HEK293T (cell line): ENCODE results near the gene ZNF484.
"Not testable (repeated sequence)": the region's sequence is repeated elsewhere in the genome, so short reads cannot be mapped to it uniquely, and the experiment has no call there.

Experiments
- BHLHE40 ChIP-seq: fragments of 450-650 bp; IDR thresholded peaks from 2 replicates; pipeline ENCODE4 v1.6.1; 2016; ENCODE audit warnings: mild to moderate bottlenecking, moderate library complexity, borderline replicate concordance
- ELF4 ChIP-seq: fragments of 450-650 bp; IDR thresholded peaks from 2 replicates; pipeline ENCODE4 v1.6.1; 2017; ENCODE audit warnings: antibody characterized with exemption
- FOXA1 ChIP-seq: fragments of 450-650 bp; IDR thresholded peaks from 2 replicates; pipeline ENCODE4 v1.6.1; 2016; ENCODE audit warnings: mild to moderate bottlenecking
- FOXK2 ChIP-seq: fragments of 450-650 bp; IDR thresholded peaks from 2 replicates; pipeline ENCODE4 v1.6.1; 2016; ENCODE audit warnings: mild to moderate bottlenecking
- FOXM1 ChIP-seq: fragments of 450-650 bp; IDR thresholded peaks from 2 replicates; pipeline ENCODE4 v1.6.1; 2017; ENCODE audit warnings: mild to moderate bottlenecking, borderline replicate concordance
- HDGF ChIP-seq: fragments of 450-650 bp; IDR thresholded peaks from 2 replicates; pipeline ENCODE4 v1.6.1; 2017; ENCODE audit warnings: antibody characterized with exemption, borderline replicate concordance
- L3MBTL2 ChIP-seq: fragments of 450-650 bp; conservative IDR thresholded peaks from 2 replicates; pipeline ENCODE4 v1.6.1; 2016; ENCODE audit warnings: mild to moderate bottlenecking
- LEF1 ChIP-seq: fragments of 450-650 bp; IDR thresholded peaks from 2 replicates; pipeline ENCODE4 v1.6.1; 2017; ENCODE audit warnings: mild to moderate bottlenecking, borderline replicate concordance
- NFRKB ChIP-seq: fragments of 450-650 bp; IDR thresholded peaks from 2 replicates; pipeline ENCODE4 v1.6.1; 2016; ENCODE audit warnings: mild to moderate bottlenecking, moderate library complexity
- SP1 ChIP-seq: fragments of 450-650 bp; IDR thresholded peaks from 2 replicates; pipeline ENCODE4 v1.6.1; 2017
- SUZ12 ChIP-seq: fragments of 450-650 bp; IDR thresholded peaks from 2 replicates; pipeline ENCODE4 v1.6.1; 2016; ENCODE audit warnings: mild to moderate bottlenecking
- ZNF384 ChIP-seq: fragments of 450-650 bp; IDR thresholded peaks from 2 replicates; pipeline ENCODE4 v1.6.1; 2016

- TF ChIP-seq NFRKB, FOXK2, SUZ12, FOXM1, HDGF, FOXA1, BHLHE40, SP1, ELF4, LEF1, L3MBTL2, ZNF384: not testable (repeated sequence)
These were observed 52.8 kb downstream of the ZNF484 start for GRCh38 chr9:92825065-92825464.
